ENCODE data around the gene PPP5C.
A peak's percentile ranks its signal among the peaks of the same experiment; 100 is the strongest.

Gene PPP5C

GRCh38 chr19:46346821-46347571 lies at the start of gene PPP5C:
TSS of gene PPP5C (plus strand) at chr19:46347087. CDS start at chr19:46347097, 10 bp downstream.
- Histone ChIP-seq H3K9me3 (ENCODE audit: low read depth, low read length) (no peaks in the 10 kb centered on the region), H3K9ac (ENCODE audit: insufficient read length) (peak within 1 kb of the TSS; percentile 93), H3K36me3 (ENCODE audit: insufficient read depth, low read length) (peaks cover 11% of the 10 kb centered on the region; the same call in 1 of the 2 replicates), H3K27ac (peak within 1 kb of the TSS; percentile 76; the same call in 1 of the 2 replicates), H3K4me3 (peak within 1 kb of the TSS; percentile 100)
- DNase-seq (ENCODE audit: low read depth, low spot score): no peak
- TF ChIP-seq EZH2 (IDR thresholded peaks at IDR 0.05) (no peak), POLR2AphosphoS5 (IDR thresholded peaks at IDR 0.05; ENCODE audit: borderline replicate concordance, low read depth, low read length) (peak; percentile 91), FOXP2 (optimal IDR thresholded peaks at IDR 0.05; ENCODE audit: control extremely low read depth, extremely low read length, insufficient read depth) (peak; percentile 69)

GRCh38 chr19:46297700-46298478 lies 49.0 kb upstream of the PPP5C start:
- H3K36me3 ChIP-seq (ENCODE audit: insufficient read depth, low read length): no peaks in the 10 kb centered on the region
- H3K9ac ChIP-seq (ENCODE audit: insufficient read length): no peak overlapping the region
- DNase-seq (ENCODE audit: low read depth, low spot score): no peak
- TF ChIP-seq POLR2AphosphoS5 (IDR thresholded peaks at IDR 0.05; ENCODE audit: borderline replicate concordance, low read depth, low read length) (no peak), FOXP2 (optimal IDR thresholded peaks at IDR 0.05; ENCODE audit: control extremely low read depth, extremely low read length, insufficient read depth) (no peak), EZH2 (IDR thresholded peaks at IDR 0.05) (no peak)
- peak overlapping the region; percentile 89 for H3K4me3 ChIP-seq
- no peaks in the 10 kb centered on the region for H3K9me3 ChIP-seq (ENCODE audit: low read depth, low read length)
- H3K27ac ChIP-seq: no peak overlapping the region

- Histone ChIP-seq H3K9ac (ENCODE audit: insufficient read length) (no peak overlapping the region), H3K27ac (peak overlapping the region; percentile 50), H3K36me3 (ENCODE audit: insufficient read depth, low read length) (no peaks in the 10 kb centered on the region), H3K9me3 (ENCODE audit: low read depth, low read length) (no peaks in the 10 kb centered on the region), H3K4me3 (peak overlapping the region; percentile 72)
- TF ChIP-seq FOXP2 (optimal IDR thresholded peaks at IDR 0.05; ENCODE audit: control extremely low read depth, extremely low read length, insufficient read depth) (no peak), EZH2 (IDR thresholded peaks at IDR 0.05) (no peak), POLR2AphosphoS5 (IDR thresholded peaks at IDR 0.05; ENCODE audit: borderline replicate concordance, low read depth, low read length) (no peak)
- DNase-seq (ENCODE audit: low read depth, low spot score): no peak
Measured at GRCh38 chr19:46298479-46299003, 48.3 kb upstream of the PPP5C start.

GRCh38 chr19:46299004-46299509 lies 47.8 kb upstream of the PPP5C start:
- Histone ChIP-seq H3K9ac (ENCODE audit: insufficient read length) (no peak overlapping the region), H3K4me3 (peak overlapping the region; percentile 72), H3K27ac (peak overlapping the region; percentile 50), H3K9me3 (ENCODE audit: low read depth, low read length) (no peaks in the 10 kb centered on the region), H3K36me3 (ENCODE audit: insufficient read depth, low read length) (no peaks in the 10 kb centered on the region)
- TF ChIP-seq POLR2AphosphoS5 (IDR thresholded peaks at IDR 0.05; ENCODE audit: borderline replicate concordance, low read depth, low read length): peak; percentile 42; the same call in 1 of the 2 replicates
- no peak for TF ChIP-seq FOXP2 (optimal IDR thresholded peaks at IDR 0.05; ENCODE audit: control extremely low read depth, extremely low read length, insufficient read depth)
- no peak for TF ChIP-seq EZH2 (IDR thresholded peaks at IDR 0.05)
- DNase-seq (ENCODE audit: low read depth, low spot score): no peak

GRCh38 chr19:46299695-46300094 lies 47.2 kb upstream of the PPP5C start:
- TF ChIP-seq POLR2AphosphoS5 (IDR thresholded peaks at IDR 0.05; ENCODE audit: borderline replicate concordance, low read depth, low read length) (no peak), EZH2 (IDR thresholded peaks at IDR 0.05) (no peak), FOXP2 (optimal IDR thresholded peaks at IDR 0.05; ENCODE audit: control extremely low read depth, extremely low read length, insufficient read depth) (no peak)
- Histone ChIP-seq H3K9ac (ENCODE audit: insufficient read length) (no peak overlapping the region), H3K4me3 (no peak overlapping the region), H3K36me3 (ENCODE audit: insufficient read depth, low read length) (no peaks in the 10 kb centered on the region; the same call in 1 of the 2 replicates), H3K9me3 (ENCODE audit: low read depth, low read length) (no peaks in the 10 kb centered on the region), H3K27ac (peak overlapping the region; percentile 77)
- DNase-seq (ENCODE audit: low read depth, low spot score): no peak

DNA sequence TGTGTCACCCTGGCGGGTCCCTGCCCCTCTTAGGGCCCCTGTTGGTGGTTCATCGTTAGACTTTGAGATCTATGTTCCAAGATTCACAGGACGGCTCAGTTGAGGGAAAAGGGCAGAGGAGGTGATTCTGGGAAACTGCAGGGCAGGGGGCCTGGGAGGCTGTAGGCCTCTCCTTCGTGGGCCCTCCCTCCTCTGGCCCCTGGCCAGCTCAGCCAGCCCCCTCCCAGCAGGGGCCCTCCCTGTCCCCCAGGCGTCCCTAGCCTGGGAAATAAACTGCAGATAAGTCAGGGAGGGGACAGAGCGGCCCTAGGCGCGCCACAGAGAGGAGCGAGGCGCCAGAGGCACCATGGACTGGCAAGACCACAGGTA lies 43.6 kb upstream of the PPP5C start:
- no peak overlapping the region for H3K4me3 ChIP-seq
- no peak for DNase-seq (ENCODE audit: low read depth, low spot score)
- peak overlapping the region; percentile 20 for H3K9ac ChIP-seq (ENCODE audit: insufficient read length)
- TF ChIP-seq FOXP2 (optimal IDR thresholded peaks at IDR 0.05; ENCODE audit: control extremely low read depth, extremely low read length, insufficient read depth) (no peak), EZH2 (IDR thresholded peaks at IDR 0.05) (no peak), POLR2AphosphoS5 (IDR thresholded peaks at IDR 0.05; ENCODE audit: borderline replicate concordance, low read depth, low read length) (no peak)
- H3K9me3 ChIP-seq (ENCODE audit: low read depth, low read length): no peaks in the 10 kb centered on the region
- peak overlapping the region; percentile 76 for H3K27ac ChIP-seq
- peaks cover 4% of the 10 kb centered on the region; the same call in 1 of the 2 replicates for H3K36me3 ChIP-seq (ENCODE audit: insufficient read depth, low read length)

DNA sequence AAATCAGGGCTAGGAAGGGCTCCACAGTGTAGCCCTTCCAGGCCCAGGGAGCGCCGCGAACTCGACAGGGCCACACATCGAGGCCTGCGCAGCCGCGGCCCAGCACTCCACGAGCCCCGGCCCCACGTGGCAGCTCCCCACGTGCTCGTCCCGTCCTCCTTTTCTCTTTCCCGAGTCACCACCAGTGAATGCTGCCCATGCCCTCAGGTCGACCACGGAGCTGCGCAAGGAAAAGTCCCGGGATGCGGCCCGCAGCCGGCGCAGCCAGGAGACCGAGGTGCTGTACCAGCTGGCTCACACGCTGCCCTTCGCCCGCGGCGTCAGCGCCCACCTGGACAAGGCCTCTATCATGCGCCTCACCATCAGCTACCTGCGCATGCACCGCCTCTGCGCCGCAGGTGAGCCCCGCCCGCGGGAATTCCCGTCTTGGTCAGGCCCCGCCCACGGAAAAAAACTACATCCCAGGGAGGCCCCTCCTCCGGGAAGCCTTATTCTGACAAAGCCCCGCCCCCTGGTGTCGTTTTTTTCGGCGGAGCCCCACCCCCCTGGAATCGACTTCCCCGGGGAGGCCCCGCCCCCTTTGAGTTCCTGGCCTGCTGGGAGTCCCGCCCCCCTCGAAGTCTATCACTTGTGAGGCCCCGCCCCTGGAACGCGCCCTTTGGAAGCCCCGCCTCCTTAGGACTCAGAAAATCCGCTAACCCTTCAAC lies 43.0 kb upstream of the PPP5C start:
- peaks cover 4% of the 10 kb centered on the region; the same call in 1 of the 2 replicates for H3K36me3 ChIP-seq (ENCODE audit: insufficient read depth, low read length)
- DNase-seq (ENCODE audit: low read depth, low spot score): no peak
- TF ChIP-seq POLR2AphosphoS5 (IDR thresholded peaks at IDR 0.05; ENCODE audit: borderline replicate concordance, low read depth, low read length) (no peak), FOXP2 (optimal IDR thresholded peaks at IDR 0.05; ENCODE audit: control extremely low read depth, extremely low read length, insufficient read depth) (no peak), EZH2 (IDR thresholded peaks at IDR 0.05) (no peak)
- H3K4me3 ChIP-seq: no peak overlapping the region
- no peaks in the 10 kb centered on the region for H3K9me3 ChIP-seq (ENCODE audit: low read depth, low read length)
- H3K27ac ChIP-seq: peak overlapping the region; percentile 76; the same call in 1 of the 2 replicates
- no peak overlapping the region for H3K9ac ChIP-seq (ENCODE audit: insufficient read length)

Measured in SK-N-MC (cell line).